Natural killer cell (primary cell): ENCODE data around the gene STX10. TPM values are rescaled to one million over a fixed set of nuclear protein-coding genes. Genes with fewer than 3 reads are reported as not detected.

Experiments
- ATAC-seq, 3 donors: fragments of 150-1000 bp in 2 of 3; fragments of 200-7000 bp in 1 of 3; cut with Tn5 transposase; 1 replicate in 1 of 3; 2 replicates in 2 of 3; pipeline ENCODE4 v1.10.0; 2021; ENCODE audit warnings: mild to moderate bottlenecking in 2 of 3, moderate library complexity in 2 of 3
- DNase-seq, 2 donors: peaks; one replicate each; pipeline versions ENCODE4 v3.0.0 to v3.0.0-alpha.2; 2013 to 2021; ENCODE audit warnings: mixed read lengths in 1 of 2
- H3K27ac ChIP-seq: one replicate; pipeline ENCODE4 v1.5.1; 2013; ENCODE audit warnings: mild to moderate bottlenecking, low read length
- H3K27me3 ChIP-seq: one replicate; pipeline ENCODE4 v1.6.1; 2013; ENCODE audit warnings: low read length; ENCODE audit not compliant: control insufficient read depth, insufficient read depth
- H3K36me3 ChIP-seq: one replicate; pipeline ENCODE4 v1.6.1; 2013; ENCODE audit warnings: low read length; ENCODE audit not compliant: control insufficient read depth, insufficient read depth
- H3K4me1 ChIP-seq: one replicate; pipeline ENCODE4 v1.6.1; 2013; ENCODE audit warnings: low read length; ENCODE audit not compliant: control insufficient read depth, insufficient read depth
- H3K4me3 ChIP-seq: one replicate; pipeline ENCODE4 v1.5.1; 2013; ENCODE audit warnings: low read length
- H3K9me3 ChIP-seq: one replicate; pipeline ENCODE4 v1.6.1; 2013; ENCODE audit warnings: low read length; ENCODE audit not compliant: control insufficient read depth, insufficient read depth
- H3K27ac Mint-ChIP-seq, 2 donors: one replicate each; pipeline ENCODE4 v1.8.0; 2022; ENCODE audit warnings: mild to moderate bottlenecking in 2 of 2, mixed read lengths in 2 of 2, moderate library complexity in 1 of 2
- H3K27me3 Mint-ChIP-seq, 2 donors: one replicate each; pipeline ENCODE4 v1.8.0; 2022; ENCODE audit warnings: low read depth in 2 of 2, mixed read lengths in 2 of 2
- H3K36me3 Mint-ChIP-seq: one replicate; pipeline ENCODE4 v1.8.0; 2022; ENCODE audit warnings: mixed read lengths
- H3K4me1 Mint-ChIP-seq, 2 donors: one replicate each; pipeline ENCODE4 v1.8.0; 2022; ENCODE audit warnings: mixed read lengths in 2 of 2
- H3K4me3 Mint-ChIP-seq: one replicate; pipeline ENCODE4 v1.8.0; 2022; ENCODE audit warnings: mild to moderate bottlenecking, moderate library complexity, mixed read lengths
- H3K9me3 Mint-ChIP-seq, 2 donors: one replicate each; pipeline ENCODE4 v1.8.0; 2022; ENCODE audit warnings: mixed read lengths in 2 of 2
- CTCF ChIP-seq: fragments of 200-600 bp; IDR thresholded peaks from one replicate; pipeline ENCODE4 v1.8.0; 2022; ENCODE audit warnings: antibody characterized with exemption
- WGBS: methylation state at CpG from one replicate; pipeline ENCODE4 v1.1.7; 2013; ENCODE audit warnings: missing lambda C conversion rate; ENCODE audit not compliant: insufficient coverage; 5-methylcytosine and 5-hydroxymethylcytosine counted together
- intact Hi-C: fragments of 100-400 bp; cut with micrococcal nuclease; formaldehyde crosslinking; loops from one replicate; pipeline ENCODE4 v1.14.2; 2022
- total RNA-seq, 4 donors: library from RNA; stranded (reverse); fragments of 120-200 nt in 1 of 4; gene quantifications; one replicate each; pipeline versions ENCODE4 v1.2.3 to v1.2.4, GENCODE V29; 2013 to 2022

Gene STX10
- total RNA-seq, 3 donors from 2014 or later (not counting 1 experiment from before 2014, with no cell fraction given): 39.2 to 46.9 (median 42.0) TPM

GRCh38 chr19:13122980-13123957 is 26.9 kb downstream of the STX10 start:
- Mint-ChIP-seq H3K36me3 (no peaks in the 10 kb centered on the region), H3K27ac (peak overlapping the region; percentile 87 to 89), H3K9me3 (no peaks in the 10 kb centered on the region), H3K4me3 (no peak overlapping the region), H3K4me1 (peaks cover 41 to 57% of the 10 kb centered on the region in 2 donors), H3K27me3 (no peaks in the 10 kb centered on the region)
- peaks cover 5% of the 10 kb centered on the region for H3K36me3 ChIP-seq
- 95% methylated on average over 20 of the region's 20 CpGs for WGBS
- H3K4me3 ChIP-seq: no peak overlapping the region
- no peak for DNase-seq
- H3K9me3 ChIP-seq: no peaks in the 10 kb centered on the region
- TF ChIP-seq CTCF: no peak
- no peaks in the 10 kb centered on the region for H3K27me3 ChIP-seq
- ATAC-seq: no peak
- H3K4me1 ChIP-seq: peaks cover 47% of the 10 kb centered on the region
- H3K27ac ChIP-seq: no peak overlapping the region
- intact Hi-C loops: no loop called here

- Histone ChIP-seq H3K27ac (peak overlapping the region; percentile 63), H3K4me3 (no peak overlapping the region), H3K4me1 (peaks cover 52% of the 10 kb centered on the region), H3K36me3 (peaks cover 5% of the 10 kb centered on the region), H3K9me3 (no peaks in the 10 kb centered on the region), H3K27me3 (no peaks in the 10 kb centered on the region)
- Mint-ChIP-seq H3K4me1 (peaks cover 42 to 58% of the 10 kb centered on the region in 2 donors), H3K27ac (peak overlapping the region; percentile 87 to 89), H3K27me3 (no peaks in the 10 kb centered on the region), H3K4me3 (peak overlapping the region; percentile 66), H3K9me3 (no peaks in the 10 kb centered on the region), H3K36me3 (no peaks in the 10 kb centered on the region)
- DNase-seq (peak; percentile 55 to 60), ATAC-seq (peak; percentile 38 to 60 (median 51))
- 44% methylated on average over 12 of the region's 13 CpGs for WGBS
- no peak for TF ChIP-seq CTCF
- intact Hi-C loops: no loop called here
Observed at GRCh38 chr19:13122275-13122878, 27.8 kb downstream of the STX10 start.

GRCh38 chr19:13121551-13122274 is 28.5 kb downstream of the STX10 start:
- Histone ChIP-seq H3K36me3 (peaks cover 5% of the 10 kb centered on the region), H3K4me1 (peaks cover 57% of the 10 kb centered on the region), H3K27me3 (no peaks in the 10 kb centered on the region), H3K27ac (peak overlapping the region; percentile 63), H3K4me3 (no peak overlapping the region), H3K9me3 (no peaks in the 10 kb centered on the region)
- no peak for TF ChIP-seq CTCF
- Mint-ChIP-seq H3K9me3 (no peaks in the 10 kb centered on the region), H3K27ac (peak overlapping the region; percentile 87 to 89), H3K36me3 (no peaks in the 10 kb centered on the region), H3K4me1 (peaks cover 48 to 64% of the 10 kb centered on the region in 2 donors), H3K4me3 (peak overlapping the region; percentile 66), H3K27me3 (no peaks in the 10 kb centered on the region)
- 42% methylated on average over 18 of the region's 18 CpGs for WGBS
- ATAC-seq (peak; percentile 39 to 50 (median 47)), DNase-seq (peak; percentile 47 to 48)
- intact Hi-C loops: no loop called here
